22Rv1 (cell line): Measurements from ENCODE around the gene TMEM259.
"Not testable (repeated sequence)": the region's sequence is repeated elsewhere in the genome, so short reads cannot be mapped to it uniquely, and the experiment has no call there.

ENCODE experiments used
- H3K27ac ChIP-seq: fragments of 450-650 bp; 2 replicates; pipeline ENCODE4 v1.5.1; 2017
- CTCF ChIP-seq: fragments of 450-650 bp; IDR thresholded peaks from 2 replicates; pipeline ENCODE4 v1.5.1; 2017; ENCODE audit warnings: mild to moderate bottlenecking
- ZFX ChIP-seq: fragments of 450-650 bp; IDR thresholded peaks from 2 replicates; pipeline ENCODE4 v1.6.1; 2017; ENCODE audit warnings: antibody characterized with exemption, borderline replicate concordance

The TMEM259 gene

GRCh38 chr19:1035998-1036621 is 15.2 kb upstream of the TMEM259 start:
- TF ChIP-seq CTCF, result no peak
- no peak overlapping the region for H3K27ac ChIP-seq

- TF ChIP-seq CTCF, result no peak
- no peak for TF ChIP-seq ZFX
- no peak overlapping the region for H3K27ac ChIP-seq
Measured at GRCh38 chr19:1032264-1032867, 11.4 kb upstream of the TMEM259 start.

- TF ChIP-seq CTCF, result no peak
- no peak for TF ChIP-seq ZFX
- no peak overlapping the region for H3K27ac ChIP-seq
Measured at GRCh38 chr19:1028062-1028926, 7.4 kb upstream of the TMEM259 start.

- no peak for TF ChIP-seq ZFX
- TF ChIP-seq CTCF, result no peak
- no peak overlapping the region for H3K27ac ChIP-seq
Measured at GRCh38 chr19:1027650-1028061, 6.7 kb upstream of the TMEM259 start.

GRCh38 chr19:1026783-1027649 is 6.1 kb upstream of the TMEM259 start:
- TF ChIP-seq CTCF (no peak), ZFX (no peak)

GRCh38 chr19:1025960-1026782 is 5.2 kb upstream of the TMEM259 start, which contains the start of gene CNN2:
Gene CNN2 (plus strand): TSS chr19:1026608. CDS start chr19:1026662, 54 bp downstream.
- TF ChIP-seq ZFX (no peak), CTCF (no peak)
- H3K27ac ChIP-seq, result peak within 1 kb of the TSS; percentile 48

More at GRCh38 chr19:1026783-1027649, 6.1 kb upstream of the TMEM259 start:
- peak overlapping the region; percentile 48 for H3K27ac ChIP-seq

GRCh38 chr19:1025080-1025479 is 4.2 kb upstream of the TMEM259 start:
- H3K27ac ChIP-seq, result not testable (repeated sequence)

GRCh38 chr19:1023883-1024188 is 2.9 kb upstream of the TMEM259 start:
- H3K27ac ChIP-seq, result not testable (repeated sequence)
